GM18907 (cell line): Measurements from ENCODE around the gene DBET.
"Not testable (repeated sequence)": the region's sequence is repeated elsewhere in the genome, so short reads cannot be mapped to it uniquely, and the experiment has no call there.

Experiments
- ATAC-seq: cut with Tn5 transposase; IDR thresholded peaks from one replicate; pipeline ENCODE4 v1.9.1; 2021; ENCODE audit warnings: mild to moderate bottlenecking, moderate library complexity; ENCODE audit not compliant: unreplicated experiment

The DBET gene

DNA sequence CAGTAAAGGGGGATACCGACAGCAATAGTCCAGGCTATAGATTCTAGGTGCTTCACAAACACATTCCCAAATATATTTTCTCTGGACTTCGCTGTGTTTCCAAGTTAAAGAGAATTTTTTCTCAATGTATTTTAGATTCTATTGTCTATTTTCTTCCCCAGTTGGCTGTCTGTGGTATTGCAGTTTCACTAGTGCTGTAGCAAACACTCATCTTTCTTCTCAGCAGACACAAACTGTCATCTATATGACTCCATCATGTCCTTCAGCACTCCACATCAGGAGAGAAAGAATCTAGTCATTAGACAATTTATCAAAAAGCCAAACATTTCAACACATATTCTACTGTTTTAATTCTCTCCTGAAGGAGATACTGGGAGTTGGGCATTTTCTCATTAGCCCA, at the start of gene DBET:
TSS of gene DBET (plus strand) at position 161 of the 400 bp plus-strand sequence.
- not testable (repeated sequence) for ATAC-seq

DNA sequence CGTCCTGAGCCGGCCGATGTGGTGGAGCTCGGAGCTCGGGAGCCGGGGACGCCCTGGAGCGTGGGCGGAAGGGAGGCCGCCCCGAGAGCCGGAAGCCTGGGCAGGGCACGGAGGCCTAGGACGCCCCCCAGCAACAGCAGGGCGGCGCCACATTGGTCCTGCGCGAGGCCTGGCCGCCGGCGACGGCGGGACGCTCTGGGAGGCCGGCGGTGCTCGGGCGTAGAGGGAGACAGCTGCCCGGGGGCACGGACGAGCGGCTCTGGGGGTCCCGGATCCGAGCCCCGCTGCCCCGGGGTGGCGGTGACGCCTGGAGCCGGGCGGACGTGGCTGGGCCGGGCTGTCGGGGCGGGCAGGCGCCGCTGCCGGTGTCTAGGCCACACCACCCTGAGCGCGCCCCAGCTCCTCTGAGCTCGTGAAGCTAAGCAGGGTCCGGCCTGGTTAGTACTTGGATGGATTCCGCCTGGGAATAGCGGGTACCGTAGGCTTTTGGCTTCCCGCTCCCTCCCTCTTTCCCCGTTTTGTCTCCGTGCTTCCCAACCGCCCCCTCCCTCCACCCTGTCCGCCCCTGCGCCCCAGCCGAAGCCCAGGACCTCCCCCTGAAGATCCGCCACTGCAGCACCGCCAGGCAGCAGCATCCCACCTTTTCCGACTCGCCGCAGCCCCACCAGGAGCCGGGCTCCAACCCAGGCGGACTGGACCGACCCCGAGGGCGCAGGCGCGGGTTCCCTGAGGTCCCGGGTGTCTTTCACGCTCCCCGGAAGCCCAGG, 49.3 kb upstream of the DBET start:
- ATAC-seq = no peak

DNA sequence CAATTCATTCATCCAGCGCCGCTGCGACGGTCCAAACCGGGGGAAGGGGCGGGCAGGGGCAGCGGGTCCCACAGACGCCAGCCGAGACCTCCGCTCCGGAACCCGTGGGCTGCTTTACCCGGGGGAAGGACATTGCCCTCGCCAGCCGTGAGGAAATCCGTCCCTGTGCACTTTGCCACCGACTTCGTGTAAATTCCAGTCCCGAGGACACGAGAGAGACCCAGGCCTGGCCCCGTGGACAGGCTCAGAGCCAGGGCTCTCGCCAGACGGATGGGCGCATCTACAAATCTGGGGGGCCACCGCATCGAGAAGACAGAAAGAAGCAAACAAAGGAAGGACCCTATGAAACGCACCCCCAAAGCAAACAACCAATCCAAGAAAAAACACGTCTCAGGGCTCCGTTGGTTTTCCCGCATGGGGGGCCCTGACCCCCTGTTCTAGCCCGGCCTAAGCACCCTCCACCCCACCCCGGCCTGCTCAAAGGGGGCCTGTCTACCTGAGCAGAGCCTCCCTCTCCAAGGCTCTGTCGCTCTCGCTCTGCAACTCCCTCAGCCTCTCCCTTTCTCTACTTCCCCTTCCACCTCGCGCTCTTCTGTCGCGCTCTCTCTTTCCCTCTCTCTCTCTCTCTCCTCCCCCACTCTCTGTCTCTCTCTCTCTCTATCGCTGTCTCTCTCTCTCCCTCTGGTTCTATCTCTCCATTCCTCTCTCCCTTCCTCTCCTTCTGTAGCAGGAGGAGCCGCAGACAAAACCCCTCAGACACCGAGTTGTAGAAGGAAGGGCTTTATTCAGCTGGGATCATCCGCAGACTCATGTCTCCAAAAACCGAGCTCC, 48.5 kb upstream of the DBET start:
- no peak for ATAC-seq

DNA sequence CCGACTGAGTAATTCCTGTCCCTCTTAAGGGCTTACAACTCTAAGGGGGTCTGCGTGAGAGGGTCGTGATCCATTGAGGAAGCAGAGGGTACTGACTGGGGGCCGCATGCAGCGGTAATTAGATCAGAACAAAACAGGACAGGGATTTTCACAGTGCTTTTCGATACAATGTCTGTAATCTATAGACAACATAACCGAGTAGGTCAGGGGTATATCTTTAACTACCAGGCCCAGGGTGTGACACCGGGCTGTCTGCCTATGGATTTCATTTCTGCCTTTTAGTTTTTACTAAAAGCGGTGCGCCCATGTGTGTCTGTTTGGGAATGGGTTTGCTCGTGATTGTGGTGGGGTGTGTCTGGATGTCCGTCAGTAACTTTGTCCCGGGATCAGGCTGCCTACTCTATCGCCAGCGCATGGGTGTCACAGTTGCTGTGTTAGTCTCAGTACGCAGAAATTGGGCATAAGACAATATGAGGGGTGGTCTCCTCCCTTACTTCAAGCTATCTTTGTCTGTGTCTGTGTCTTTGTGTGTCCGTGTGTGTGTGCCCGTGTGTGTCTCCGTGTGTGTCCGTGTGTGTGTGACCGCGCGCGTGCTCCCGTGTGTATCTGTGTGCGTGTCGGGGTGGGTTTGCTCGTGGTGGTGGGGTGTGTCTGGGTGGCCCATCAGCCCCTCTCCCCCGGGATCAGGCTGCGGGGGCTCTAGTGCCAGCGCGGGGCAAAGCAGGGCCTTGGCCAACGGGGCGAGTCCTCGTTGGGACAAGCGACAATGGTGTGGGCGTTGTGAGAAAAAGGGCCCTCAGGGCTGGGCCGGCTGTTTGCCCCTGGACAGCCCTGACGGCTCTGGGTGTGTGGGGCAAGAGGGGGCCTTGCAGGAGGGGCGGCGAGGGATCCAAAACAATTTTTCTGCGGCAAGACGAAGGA, 47.7 kb upstream of the DBET start:
- ATAC-seq = no peak

DNA sequence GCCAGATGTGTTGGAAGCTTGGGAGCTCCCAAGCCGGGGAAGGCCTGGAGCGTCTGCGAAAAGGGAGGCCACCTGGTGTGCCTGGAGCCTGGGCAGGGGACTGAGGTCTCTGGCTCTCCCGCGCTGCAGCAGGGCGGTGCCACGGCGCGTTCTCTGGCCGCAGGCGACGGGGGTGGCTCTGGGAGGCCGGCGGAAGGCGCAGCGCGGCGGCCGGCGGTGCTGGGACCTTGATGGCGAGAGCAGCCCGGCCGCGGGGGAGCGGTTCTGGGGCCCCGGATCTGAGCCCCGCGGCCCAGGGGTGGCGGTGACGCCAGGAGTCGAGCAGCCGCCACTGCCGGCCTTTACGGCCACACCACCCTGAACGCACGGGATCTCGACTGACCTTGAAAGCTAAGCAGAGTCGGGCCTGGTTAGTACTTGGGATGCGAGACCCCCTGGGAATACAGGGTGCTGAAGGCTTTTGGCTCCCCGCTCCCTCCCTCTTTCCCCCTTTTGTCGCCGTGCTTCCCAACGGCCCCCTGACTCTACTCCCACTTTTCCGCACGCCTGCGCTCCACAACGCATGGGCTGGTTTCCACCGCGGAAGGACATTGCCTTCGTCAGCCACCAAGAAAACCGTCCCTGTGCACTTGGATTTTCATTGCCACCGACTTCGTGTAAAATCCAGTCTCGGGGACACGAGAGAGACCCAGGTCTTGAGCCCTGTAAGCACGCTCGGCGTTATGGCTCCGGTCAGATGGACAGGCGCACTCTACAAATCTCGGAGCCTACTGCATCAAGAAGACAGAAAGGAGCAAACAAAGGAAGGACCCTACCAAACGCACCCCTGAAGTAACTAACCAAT, 46.7 kb upstream of the DBET start:
- ATAC-seq = no peak

DNA sequence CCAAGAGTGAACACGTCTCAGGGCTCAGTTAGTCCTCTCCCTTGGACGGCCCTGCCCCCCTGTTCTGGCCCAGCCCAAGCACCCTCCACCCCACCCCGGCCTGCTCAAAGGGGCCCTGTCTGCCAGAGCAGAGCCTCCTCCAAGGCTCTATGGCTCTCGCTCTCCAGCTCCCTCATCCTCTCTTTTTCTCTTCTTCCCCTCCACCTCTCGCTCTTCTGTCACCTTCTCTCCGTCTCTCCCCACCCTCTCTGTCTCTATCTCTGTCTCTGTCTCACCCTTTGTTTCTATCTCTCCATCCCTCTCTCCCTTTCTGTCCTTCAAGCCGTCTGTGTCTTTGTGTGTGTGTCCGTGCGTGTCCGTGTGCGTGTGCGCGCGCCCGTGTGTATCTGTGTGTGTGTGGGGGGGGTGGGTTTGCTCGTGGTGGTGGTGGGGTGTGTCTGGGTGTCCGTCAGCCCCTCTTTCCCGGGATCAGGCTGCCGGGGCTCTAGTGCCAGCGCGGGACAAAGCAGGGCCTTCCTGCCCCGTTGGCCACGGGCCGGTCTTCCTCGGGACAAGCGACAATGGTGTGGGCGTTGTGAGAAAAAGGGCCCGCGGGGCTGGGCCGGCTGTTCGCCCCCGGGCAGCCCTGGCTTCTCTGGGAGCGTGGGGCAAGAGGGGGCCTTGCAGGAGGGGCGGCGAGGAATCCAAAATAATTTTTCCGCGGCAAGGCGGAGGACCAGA, 45.9 kb upstream of the DBET start:
- ATAC-seq = no peak

DNA sequence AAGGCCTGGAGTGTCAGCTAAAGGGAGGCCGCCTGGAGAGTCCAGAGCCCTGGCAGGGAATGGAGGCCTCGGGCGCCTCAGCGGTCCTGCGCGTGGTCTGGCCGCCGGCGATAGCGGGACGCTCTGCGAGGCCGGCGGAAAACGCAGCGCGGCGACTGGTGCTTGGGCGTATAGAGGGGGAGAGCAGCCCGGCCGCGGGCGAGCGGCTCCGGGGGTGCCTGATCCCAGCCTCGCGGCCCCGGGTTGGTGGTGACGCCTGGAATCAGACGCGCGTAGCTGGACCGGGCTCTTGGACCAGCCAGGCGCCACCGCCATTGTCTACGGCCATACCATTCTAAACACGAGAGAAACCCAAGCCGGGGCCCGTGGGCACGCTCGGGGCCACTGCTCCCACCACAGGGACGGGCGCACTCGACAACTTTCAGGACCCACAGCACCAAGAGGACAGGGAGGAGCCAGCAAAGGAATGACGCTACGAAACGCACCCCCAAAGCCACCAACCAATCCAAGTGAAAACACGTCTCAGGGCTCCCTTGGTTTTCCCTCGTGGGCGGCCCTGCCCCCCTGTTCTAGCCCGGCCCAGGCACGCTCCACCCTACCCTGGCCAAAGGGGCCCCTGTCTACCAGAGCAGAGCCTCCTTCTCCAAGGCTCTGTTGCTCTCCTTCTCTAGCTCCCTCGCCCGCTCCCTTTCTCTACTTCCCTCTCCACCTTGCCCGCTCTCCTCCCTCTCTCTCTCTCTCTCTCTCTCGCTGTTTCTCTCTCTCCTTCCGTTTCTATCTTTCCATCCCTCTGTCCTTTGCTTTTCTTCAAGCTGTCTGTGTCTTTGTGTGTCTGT, 45.1 kb upstream of the DBET start:
- no peak for ATAC-seq

DNA sequence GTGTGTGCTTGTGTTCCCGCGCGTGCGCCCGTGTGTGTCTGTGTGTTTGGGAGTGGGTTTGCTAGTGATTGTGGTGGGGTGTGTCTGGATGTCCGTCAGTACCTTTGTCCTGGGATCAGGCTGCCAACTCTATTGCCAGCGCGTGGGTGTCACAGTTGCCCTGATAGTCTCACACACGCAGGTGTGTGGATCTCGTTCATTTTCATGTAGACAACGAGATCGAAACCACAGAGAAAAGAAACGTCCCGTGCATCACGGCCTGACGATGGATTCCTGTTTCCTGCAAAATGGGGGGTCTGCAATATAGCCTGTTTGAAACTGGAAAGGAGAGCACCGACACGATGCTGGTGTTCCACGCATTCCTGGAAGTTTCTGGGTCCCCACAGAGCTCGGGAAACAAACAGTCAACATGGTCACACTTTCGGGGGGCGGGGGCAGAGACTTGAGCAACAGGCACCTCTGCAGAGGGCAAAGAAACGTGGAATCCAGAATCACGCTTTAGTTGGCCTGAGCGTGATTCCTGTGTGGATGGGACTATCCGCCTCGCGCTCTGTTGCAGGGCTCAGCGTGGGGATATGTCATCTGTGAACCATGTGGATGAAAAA, 44.3 kb upstream of the DBET start:
- not testable (repeated sequence) for ATAC-seq

DNA sequence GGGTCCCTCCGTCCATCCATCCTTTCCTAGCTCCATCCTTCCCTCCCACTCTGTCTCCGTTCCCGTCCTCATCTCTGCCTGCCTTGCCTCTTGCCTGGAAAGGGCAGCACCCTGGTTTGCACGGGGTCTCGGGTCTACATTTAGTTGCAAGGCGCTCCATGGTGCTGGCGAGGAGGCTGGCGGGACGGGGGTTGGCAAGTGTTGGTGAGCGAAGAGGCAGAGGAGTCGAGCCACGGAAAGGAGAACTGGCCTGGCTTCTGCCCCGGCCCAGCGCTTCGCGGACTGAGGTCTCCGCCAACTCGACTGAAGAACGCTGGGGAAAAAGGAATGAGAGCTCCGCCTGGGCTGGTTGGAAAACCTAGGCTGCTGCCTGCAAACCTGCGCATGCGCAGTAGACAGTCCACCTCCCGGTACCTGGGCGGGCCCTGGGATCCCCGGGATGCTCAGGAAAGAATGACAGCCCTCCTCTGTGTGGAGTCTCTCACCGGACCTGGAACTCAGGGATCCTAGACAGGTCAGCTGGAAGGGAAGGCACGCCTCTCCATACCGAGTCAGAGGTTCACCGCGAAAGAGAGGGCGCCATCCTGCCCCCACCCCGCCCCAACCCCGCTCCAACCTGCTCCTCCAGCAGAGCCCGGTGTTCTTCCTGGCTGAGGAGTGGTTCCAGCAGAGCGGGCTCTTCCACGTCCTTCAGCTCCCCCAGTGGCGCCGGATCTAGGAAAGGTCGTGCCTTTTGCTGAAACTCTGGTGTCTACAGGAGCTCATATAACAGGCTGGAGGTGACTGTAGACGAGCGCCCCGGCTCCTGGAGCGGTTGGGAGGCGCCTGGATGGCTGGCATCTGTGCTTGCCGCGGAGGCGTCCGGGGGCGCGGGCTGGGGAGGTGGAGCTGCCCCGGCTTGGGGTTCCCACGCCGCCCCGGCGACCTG, 43.2 kb upstream of the DBET start:
- ATAC-seq = no peak

DNA sequence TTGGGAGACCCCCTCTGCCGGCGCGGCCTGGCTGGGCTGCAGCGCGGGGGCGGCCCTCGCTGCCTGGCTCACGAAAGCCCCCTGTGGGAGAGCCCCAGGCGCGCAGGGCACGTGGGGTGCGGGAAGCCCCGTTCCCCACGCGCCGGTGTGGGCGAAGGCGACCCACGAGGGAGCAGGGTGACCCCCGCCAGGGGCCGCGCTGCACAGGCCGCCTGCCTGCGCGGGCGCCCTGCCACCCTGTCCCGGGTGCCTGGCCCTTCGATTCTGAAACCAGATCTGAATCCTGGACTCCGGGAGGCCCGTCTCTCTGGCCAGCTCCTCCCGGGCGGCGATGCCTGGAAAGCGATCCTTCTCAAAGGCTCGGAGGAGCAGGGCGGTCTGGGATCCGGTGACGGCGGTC, 42.3 kb upstream of the DBET start:
- not testable (repeated sequence) for ATAC-seq

DNA sequence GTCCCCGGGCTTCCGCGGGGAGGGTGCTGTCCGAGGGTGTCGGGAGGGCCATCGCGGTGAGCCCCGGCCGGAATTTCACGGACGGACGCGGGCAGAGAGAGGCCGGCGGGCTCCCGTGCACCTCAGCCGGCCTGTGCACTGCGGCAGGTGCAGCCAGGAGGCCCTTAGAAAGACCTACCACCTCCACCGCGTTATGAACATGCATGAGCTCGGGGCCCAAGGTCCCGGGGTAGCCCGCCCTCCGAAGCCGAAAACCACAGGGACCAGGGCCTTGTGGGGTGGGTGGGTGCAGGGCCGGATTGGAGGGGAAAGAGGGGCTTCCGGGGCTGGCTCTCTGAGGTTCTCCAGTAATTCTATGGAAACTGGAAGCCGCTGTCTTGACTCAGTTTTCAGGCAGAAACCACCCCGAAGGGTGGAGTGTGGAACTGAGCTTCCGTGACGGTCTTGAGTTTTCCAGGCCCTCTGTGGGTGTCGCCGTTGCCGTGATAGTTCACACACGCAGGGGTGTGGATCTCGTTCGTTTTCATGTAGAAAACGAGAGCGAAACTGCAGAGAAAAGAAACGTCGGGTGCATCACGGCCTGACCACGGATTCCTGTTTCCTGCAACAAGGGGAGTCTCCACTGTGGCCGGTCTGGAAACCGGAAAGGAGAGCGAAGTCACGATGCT, 41.6 kb upstream of the DBET start:
- ATAC-seq = peak; percentile 43

DNA sequence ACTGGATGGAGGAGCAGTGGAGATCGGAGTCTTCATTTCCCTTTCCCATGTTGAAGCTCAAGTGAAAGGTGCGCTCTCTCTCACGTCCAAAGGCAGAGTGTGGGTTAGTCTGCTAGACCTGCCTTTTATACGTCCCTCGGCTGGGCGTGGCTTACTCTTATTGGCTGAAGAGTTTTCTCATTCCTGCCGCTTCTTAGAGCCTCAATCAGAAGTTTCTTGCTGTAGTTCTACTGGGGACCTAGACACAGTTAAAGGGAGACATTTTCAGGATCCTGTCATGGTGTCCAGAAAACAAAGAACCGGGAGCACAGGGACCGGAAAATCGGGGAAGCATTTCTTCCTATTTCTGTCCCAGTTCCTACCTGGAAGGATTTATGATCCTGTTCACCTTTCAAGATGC, 37.1 kb upstream of the DBET start, which contains the start of gene FRG2:
TSS of gene FRG2 (minus strand) at position 101 of the 400 bp plus-strand sequence. CDS start at position 49, 52 bp downstream.
- not testable (repeated sequence) for ATAC-seq

DNA sequence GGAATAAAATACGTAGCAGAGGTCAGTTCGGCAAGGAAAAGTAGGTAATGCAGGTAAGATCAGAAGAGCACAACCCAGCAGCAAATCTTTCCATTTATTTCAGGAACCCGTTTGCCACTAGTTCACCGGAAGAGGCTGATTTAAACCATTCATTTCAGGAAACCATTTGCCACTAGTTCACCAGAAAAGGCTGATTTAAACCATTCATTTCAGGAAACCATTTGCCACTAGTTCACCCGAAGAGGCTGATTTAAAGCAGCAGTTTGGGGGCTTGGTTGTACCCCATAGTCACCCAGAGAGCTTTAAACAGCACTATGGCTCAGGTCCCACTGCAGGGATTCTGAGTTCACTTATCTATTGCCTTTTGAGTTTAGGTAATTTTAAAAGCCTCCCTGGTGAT, 33.0 kb upstream of the DBET start:
- ATAC-seq = not testable (repeated sequence)

DNA sequence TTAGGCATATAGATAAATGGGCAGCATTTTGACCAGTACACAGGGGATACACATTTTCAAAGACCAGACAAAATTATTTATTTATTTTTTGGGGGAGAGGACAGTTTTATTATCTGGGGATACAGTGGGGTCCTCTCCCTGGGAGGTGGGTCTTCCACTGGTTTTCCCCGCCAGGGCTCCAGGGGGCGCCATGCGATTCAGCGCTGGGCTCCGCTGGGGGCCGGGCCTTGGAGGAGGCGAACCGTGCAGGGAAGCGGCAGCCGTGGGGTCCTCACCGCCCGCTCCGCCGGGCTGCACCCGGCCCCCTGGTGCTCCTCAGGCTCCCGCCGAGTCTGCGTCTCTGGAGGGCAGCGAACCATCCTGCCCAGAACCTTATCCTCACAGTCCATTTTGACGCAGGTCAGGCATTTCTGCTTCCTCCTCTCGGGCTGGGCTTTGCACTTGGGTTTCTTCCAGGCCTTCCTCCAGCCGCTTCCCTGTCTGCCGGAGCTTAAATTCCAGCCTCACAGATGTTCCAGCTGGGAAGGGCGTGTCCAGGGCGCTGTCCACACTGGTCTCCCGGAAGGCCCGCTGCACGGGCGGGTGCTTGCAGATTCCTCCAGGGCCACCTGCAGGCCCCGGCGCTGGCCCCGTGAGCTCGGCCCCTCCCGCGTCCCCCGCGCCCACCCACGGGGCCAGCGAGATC, 26.5 kb upstream of the DBET start:
- ATAC-seq = not testable (repeated sequence)

DNA sequence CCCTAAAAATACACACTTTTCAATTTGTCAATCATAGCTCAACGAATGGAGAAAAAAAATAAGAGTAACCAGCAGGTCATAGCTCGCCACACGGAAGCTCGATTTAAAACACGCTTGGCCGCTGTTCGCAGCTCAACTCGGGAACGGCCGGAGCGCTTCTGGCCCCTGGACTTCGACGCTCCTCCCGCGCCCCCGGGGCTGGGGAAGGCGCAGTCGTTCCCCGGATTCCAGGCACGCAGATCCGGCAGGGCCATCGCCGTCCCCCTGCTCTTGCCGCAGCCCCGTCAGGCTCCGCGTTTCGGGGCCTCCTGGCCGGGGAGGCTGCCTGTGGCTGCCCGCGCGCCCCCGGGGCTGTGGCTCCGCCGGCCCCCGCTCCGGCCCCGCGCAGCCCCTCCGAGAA, 23.4 kb upstream of the DBET start:
- not testable (repeated sequence) for ATAC-seq

DNA sequence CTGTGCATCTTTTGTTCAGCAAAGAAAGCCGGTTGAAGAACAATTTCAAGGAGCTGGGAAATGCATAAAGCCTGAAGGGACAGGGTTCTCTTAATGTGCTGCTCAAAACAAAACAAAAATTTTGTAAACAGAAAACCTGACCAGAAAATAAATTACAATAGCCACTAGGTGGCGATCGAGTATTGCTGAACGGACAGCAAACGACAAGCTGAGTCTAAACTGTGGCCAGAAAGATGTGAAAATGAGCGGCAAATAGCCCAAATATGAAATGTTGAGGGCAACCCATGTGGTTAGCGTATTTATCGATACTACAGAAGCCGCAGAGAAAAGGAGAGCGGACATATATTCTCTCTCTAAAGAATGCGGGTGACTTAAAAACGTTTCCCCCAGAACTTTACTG, 16.7 kb upstream of the DBET start:
- not testable (repeated sequence) for ATAC-seq
